Neural cell (in vitro differentiated cells): ENCODE results near the gene KLHL22. TPM values are rescaled to one million over a fixed set of nuclear protein-coding genes. Genes with fewer than 3 reads are reported as not detected.
"Not testable (repeated sequence)": the region's sequence is repeated elsewhere in the genome, so short reads cannot be mapped to it uniquely, and the experiment has no call there.

ENCODE experiments used
- H2AFZ ChIP-seq: fragments of 200-600, 300-800 bp; sonication (generic), shearing (Covaris generic); 2 replicates; pipeline ENCODE4 v1.6.0; 2014; ENCODE audit warnings: low read depth, mild to moderate bottlenecking, antibody characterized with exemption, low read length, moderate library complexity
- H3F3A ChIP-seq: fragments of 200-600 bp; shearing (Covaris generic); 2 replicates; pipeline ENCODE4 v1.6.1; 2016; ENCODE audit warnings: mild to moderate bottlenecking, moderate library complexity, mixed read lengths, antibody characterized with exemption, low read length; ENCODE audit not compliant: insufficient read depth, poor library complexity, severe bottlenecking
- H3K27ac ChIP-seq: fragments of 200-600, 300-800 bp; sonication (generic), shearing (Covaris generic); 2 replicates; pipeline ENCODE4 v1.5.1; 2014; ENCODE audit warnings: mild to moderate bottlenecking, low read length, moderate library complexity
- H3K27me3 ChIP-seq: fragments of 300-800, 200-600 bp; sonication (generic), shearing (Covaris generic); 2 replicates; pipeline ENCODE4 v1.6.0; 2014; ENCODE audit warnings: mild to moderate bottlenecking, low read depth, low read length, moderate library complexity; ENCODE audit not compliant: insufficient read depth
- H3K36me3 ChIP-seq: fragments of 300-800, 200-600 bp; sonication (generic), shearing (Covaris generic); 2 replicates; pipeline ENCODE4 v1.5.1; 2014; ENCODE audit warnings: mild to moderate bottlenecking, antibody characterized with exemption, low read length, moderate library complexity; ENCODE audit not compliant: insufficient read depth
- H3K4me2 ChIP-seq: fragments of 300-800, 200-600 bp; sonication (generic), shearing (Covaris generic); 2 replicates; pipeline ENCODE4 v1.6.0; 2014; ENCODE audit warnings: mild to moderate bottlenecking, low read length
- H3K4me3 ChIP-seq: fragments of 300-800, 200-600 bp; sonication (generic), shearing (Covaris generic); 2 replicates; pipeline ENCODE4 v1.5.1; 2014; ENCODE audit warnings: mild to moderate bottlenecking, low read length, moderate library complexity
- H3K79me2 ChIP-seq: fragments of 200-600 bp; shearing (Covaris generic); replicated peaks from 2 replicates; pipeline ENCODE4 v1.6.0; 2014; ENCODE audit warnings: mild to moderate bottlenecking, low read length, moderate library complexity; ENCODE audit not compliant: insufficient read depth
- H3K9ac ChIP-seq: fragments of 300-800, 200-600 bp; sonication (generic), shearing (Covaris generic); 2 replicates; pipeline ENCODE4 v1.6.1; 2016; ENCODE audit warnings: mild to moderate bottlenecking, low read length, mixed read lengths
- H3K9me2 ChIP-seq: fragments of 200-600 bp; shearing (Covaris generic); 2 replicates; pipeline ENCODE4 v1.6.1; 2016; ENCODE audit warnings: mild to moderate bottlenecking, low read length, mixed read lengths; ENCODE audit not compliant: insufficient read depth
- H3K9me3 ChIP-seq: fragments of 200-600, 300-800 bp; sonication (generic), shearing (Covaris generic); 2 replicates; pipeline ENCODE4 v1.6.1; 2016; ENCODE audit warnings: mild to moderate bottlenecking, mixed run types, low read length, moderate library complexity, mixed read lengths
- H4K20me1 ChIP-seq: fragments of 200-600 bp; shearing (Covaris generic); 2 replicates; pipeline ENCODE4 v1.6.1; 2016; ENCODE audit warnings: mild to moderate bottlenecking, mixed run types; ENCODE audit not compliant: insufficient read depth
- EP300 ChIP-seq: fragments of 450-650 bp; conservative IDR thresholded peaks from 2 replicates; pipeline ENCODE4 v1.6.1; 2014; ENCODE audit warnings: antibody characterized with exemption, mild to moderate bottlenecking, moderate library complexity; ENCODE audit not compliant: poor library complexity, severe bottlenecking
- EZH2 ChIP-seq: fragments of 200-600, 300-800 bp; shearing (Covaris generic), sonication (generic); IDR thresholded peaks from 2 replicates; pipeline ENCODE4 v1.6.1; 2014; ENCODE audit warnings: antibody characterized with exemption, low read length, borderline replicate concordance, mild to moderate bottlenecking; ENCODE audit not compliant: insufficient read depth, poor library complexity, severe bottlenecking
- MXI1 ChIP-seq: fragments of 450-650 bp; conservative IDR thresholded peaks from 2 replicates; pipeline ENCODE4 v1.6.1; 2014; ENCODE audit warnings: antibody characterized with exemption, mild to moderate bottlenecking; ENCODE audit not compliant: poor library complexity, severe bottlenecking
- POLR2AphosphoS5 ChIP-seq: IDR thresholded peaks from 2 replicates; pipeline ENCODE4 v1.6.1; 2012
- RAD21 ChIP-seq: fragments of 450-650 bp; conservative IDR thresholded peaks from 2 replicates; pipeline ENCODE4 v1.6.1; 2014; ENCODE audit warnings: antibody characterized with exemption, mild to moderate bottlenecking, moderate library complexity
- SMC3 ChIP-seq: fragments of 450-650 bp; conservative IDR thresholded peaks from 2 replicates; pipeline ENCODE4 v1.6.1; 2014; ENCODE audit warnings: antibody characterized with exemption, mild to moderate bottlenecking, moderate library complexity; ENCODE audit not compliant: poor library complexity
- TAF1 ChIP-seq: IDR thresholded peaks from 2 replicates; pipeline ENCODE4 v1.6.1; 2012; ENCODE audit warnings: low read depth
- polyA plus RNA-seq: library from polyadenylated mRNA; depleted of rRNA; stranded (reverse); fragments of >200 nt; gene quantifications from 2 replicates; pipeline ENCODE4 v1.2.3, GENCODE V29; 2014
- TF ChIP-seq, protein P1 (sequence below): fragments of 450-650 bp; IDR thresholded peaks from 2 replicates; pipeline ENCODE4 v1.5.1; 2014; ENCODE audit warnings: antibody characterized with exemption, mild to moderate bottlenecking, moderate library complexity; ENCODE audit not compliant: poor library complexity, severe bottlenecking
- TF ChIP-seq, protein P2 (sequence below): IDR thresholded peaks from 2 replicates; pipeline ENCODE4 v1.6.1; 2012; ENCODE audit warnings: borderline replicate concordance

The KLHL22 gene
- polyA plus RNA-seq, 1 donor from 2014 or later, result 59.5 TPM

DNA sequence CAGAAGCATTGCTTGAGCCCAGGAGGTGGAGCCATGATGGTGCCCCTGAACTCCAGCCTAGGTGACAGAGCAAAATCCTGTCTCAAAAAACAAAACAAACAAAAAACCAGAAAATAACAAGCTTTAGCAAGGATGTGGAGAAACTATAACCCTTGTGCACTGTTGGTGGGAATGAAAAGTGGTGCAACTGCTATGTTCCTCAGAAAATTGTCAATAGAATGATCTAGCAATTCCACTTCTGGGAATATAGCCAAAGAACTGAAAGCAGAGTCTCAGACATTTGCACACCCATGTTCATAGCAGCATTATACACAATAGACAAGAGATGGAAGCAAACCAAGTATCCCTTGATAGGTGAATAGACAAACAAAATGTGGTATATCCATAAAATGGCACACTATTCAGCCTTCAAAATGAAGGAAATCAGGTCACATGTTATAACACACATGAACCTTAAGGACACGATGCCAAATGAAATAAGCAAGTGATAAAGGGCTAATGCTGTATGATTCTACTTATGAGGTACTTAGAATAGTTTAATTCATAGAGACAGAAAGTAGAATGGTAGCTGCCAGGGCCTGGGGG, 15.9 kb downstream of the KLHL22 start:
- Histone ChIP-seq H3K27me3 (no peaks in the 10 kb centered on the region), H3F3A (no peaks in the 10 kb centered on the region), H3K4me2 (no peak overlapping the region), H3K4me3 (no peak overlapping the region), H3K27ac (no peak overlapping the region), H3K9me3 (no peaks in the 10 kb centered on the region), H4K20me1 (no peaks in the 10 kb centered on the region), H3K36me3 (no peaks in the 10 kb centered on the region), H3K79me2 (no peaks in the 10 kb centered on the region), H2AFZ (no peak overlapping the region), H3K9me2 (no peaks in the 10 kb centered on the region), H3K9ac (no peak overlapping the region)
- no peak for TF ChIP-seq MXI1
- TF ChIP-seq POLR2AphosphoS5, result no peak
- TF ChIP-seq SMC3, result no peak
- TF ChIP-seq RAD21, result no peak
- TF ChIP-seq, protein P1, sequence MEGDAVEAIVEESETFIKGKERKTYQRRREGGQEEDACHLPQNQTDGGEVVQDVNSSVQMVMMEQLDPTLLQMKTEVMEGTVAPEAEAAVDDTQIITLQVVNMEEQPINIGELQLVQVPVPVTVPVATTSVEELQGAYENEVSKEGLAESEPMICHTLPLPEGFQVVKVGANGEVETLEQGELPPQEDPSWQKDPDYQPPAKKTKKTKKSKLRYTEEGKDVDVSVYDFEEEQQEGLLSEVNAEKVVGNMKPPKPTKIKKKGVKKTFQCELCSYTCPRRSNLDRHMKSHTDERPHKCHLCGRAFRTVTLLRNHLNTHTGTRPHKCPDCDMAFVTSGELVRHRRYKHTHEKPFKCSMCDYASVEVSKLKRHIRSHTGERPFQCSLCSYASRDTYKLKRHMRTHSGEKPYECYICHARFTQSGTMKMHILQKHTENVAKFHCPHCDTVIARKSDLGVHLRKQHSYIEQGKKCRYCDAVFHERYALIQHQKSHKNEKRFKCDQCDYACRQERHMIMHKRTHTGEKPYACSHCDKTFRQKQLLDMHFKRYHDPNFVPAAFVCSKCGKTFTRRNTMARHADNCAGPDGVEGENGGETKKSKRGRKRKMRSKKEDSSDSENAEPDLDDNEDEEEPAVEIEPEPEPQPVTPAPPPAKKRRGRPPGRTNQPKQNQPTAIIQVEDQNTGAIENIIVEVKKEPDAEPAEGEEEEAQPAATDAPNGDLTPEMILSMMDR, result no peak
- no peak for TF ChIP-seq EP300
- no peak for TF ChIP-seq TAF1
- no peak for TF ChIP-seq EZH2
- TF ChIP-seq, protein P2, sequence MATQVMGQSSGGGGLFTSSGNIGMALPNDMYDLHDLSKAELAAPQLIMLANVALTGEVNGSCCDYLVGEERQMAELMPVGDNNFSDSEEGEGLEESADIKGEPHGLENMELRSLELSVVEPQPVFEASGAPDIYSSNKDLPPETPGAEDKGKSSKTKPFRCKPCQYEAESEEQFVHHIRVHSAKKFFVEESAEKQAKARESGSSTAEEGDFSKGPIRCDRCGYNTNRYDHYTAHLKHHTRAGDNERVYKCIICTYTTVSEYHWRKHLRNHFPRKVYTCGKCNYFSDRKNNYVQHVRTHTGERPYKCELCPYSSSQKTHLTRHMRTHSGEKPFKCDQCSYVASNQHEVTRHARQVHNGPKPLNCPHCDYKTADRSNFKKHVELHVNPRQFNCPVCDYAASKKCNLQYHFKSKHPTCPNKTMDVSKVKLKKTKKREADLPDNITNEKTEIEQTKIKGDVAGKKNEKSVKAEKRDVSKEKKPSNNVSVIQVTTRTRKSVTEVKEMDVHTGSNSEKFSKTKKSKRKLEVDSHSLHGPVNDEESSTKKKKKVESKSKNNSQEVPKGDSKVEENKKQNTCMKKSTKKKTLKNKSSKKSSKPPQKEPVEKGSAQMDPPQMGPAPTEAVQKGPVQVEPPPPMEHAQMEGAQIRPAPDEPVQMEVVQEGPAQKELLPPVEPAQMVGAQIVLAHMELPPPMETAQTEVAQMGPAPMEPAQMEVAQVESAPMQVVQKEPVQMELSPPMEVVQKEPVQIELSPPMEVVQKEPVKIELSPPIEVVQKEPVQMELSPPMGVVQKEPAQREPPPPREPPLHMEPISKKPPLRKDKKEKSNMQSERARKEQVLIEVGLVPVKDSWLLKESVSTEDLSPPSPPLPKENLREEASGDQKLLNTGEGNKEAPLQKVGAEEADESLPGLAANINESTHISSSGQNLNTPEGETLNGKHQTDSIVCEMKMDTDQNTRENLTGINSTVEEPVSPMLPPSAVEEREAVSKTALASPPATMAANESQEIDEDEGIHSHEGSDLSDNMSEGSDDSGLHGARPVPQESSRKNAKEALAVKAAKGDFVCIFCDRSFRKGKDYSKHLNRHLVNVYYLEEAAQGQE, result no peak

DNA sequence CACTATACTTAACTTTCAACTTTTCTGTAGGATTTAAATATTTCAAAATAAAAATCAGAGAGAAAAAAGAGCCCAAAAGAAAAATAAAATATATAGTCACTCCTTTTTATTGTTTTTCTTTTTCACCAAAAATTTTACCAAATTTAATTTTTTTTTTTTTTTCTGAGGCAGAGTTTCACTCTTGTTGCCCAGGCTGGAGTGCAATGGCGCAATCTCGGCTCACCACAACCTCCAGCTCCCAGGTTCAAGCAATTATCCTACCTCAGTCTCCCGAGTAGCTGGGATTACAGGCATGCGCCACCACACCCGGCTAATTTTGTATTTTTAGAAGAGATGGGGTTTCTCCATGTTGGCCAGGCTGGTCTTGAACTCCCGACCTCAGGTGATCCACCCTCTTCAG, 17.5 kb downstream of the KLHL22 start:
- H3K9ac ChIP-seq, H4K20me1 ChIP-seq, H3K4me2 ChIP-seq, H3F3A ChIP-seq, H3K79me2 ChIP-seq, H2AFZ ChIP-seq, H3K27me3 ChIP-seq, H3K4me3 ChIP-seq, H3K9me3 ChIP-seq, H3K36me3 ChIP-seq, H3K9me2 ChIP-seq, H3K27ac ChIP-seq: not testable (repeated sequence)

DNA sequence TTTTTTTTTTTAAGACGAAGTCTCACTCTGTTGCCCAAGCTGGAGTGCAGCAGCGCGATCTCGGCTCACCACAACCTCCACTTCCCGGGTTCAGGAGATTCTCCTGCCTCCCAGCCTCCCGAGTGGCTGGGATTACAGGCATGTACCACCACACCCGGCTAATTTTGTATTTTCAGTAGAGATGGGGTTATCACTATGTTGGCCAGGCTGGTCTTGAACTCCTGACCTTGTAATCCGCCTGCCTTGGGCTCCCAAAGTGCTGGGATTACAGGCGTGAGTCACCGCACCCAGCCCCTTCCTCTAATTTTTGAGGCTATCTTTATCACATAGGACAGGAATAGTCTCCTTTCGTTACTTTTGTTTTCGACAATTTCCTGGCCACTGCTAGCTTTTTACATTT, 20.0 kb downstream of the KLHL22 start:
- H4K20me1 ChIP-seq, H3F3A ChIP-seq, H2AFZ ChIP-seq, H3K36me3 ChIP-seq, H3K9ac ChIP-seq, H3K9me2 ChIP-seq, H3K79me2 ChIP-seq, H3K9me3 ChIP-seq, H3K4me3 ChIP-seq, H3K27ac ChIP-seq, H3K4me2 ChIP-seq, H3K27me3 ChIP-seq: not testable (repeated sequence)
